GM21529 (cell line): ENCODE data around the gene MYLK2.
"Not testable (repeated sequence)": the region's sequence is repeated elsewhere in the genome, so short reads cannot be mapped to it uniquely, and the experiment has no call there.

ENCODE experiments used
- ATAC-seq: cut with Tn5 transposase; IDR thresholded peaks from one replicate; pipeline ENCODE4 v1.9.1; 2021; ENCODE audit not compliant: unreplicated experiment

MYLK2 gene

GRCh38 chr20:31815408-31816188 is 3.6 kb upstream of the MYLK2 start:
- ATAC-seq, result no peak

- no peak for ATAC-seq
Measured at GRCh38 chr20:31816221-31816620, 2.9 kb upstream of the MYLK2 start.

- no peak for ATAC-seq
Measured at GRCh38 chr20:31817461-31817860, 1.7 kb upstream of the MYLK2 start.

GRCh38 chr20:31818376-31818908 is 714 bp upstream of the MYLK2 start:
- ATAC-seq, result no peak

- no peak for ATAC-seq
Measured at GRCh38 chr20:31820228-31820627, 1.1 kb downstream of the MYLK2 start.

- ATAC-seq, result no peak
Measured at GRCh38 chr20:31821427-31821826, 2.3 kb downstream of the MYLK2 start.

GRCh38 chr20:31822421-31823330 is 3.5 kb downstream of the MYLK2 start:
- ATAC-seq, result peak; percentile 62

GRCh38 chr20:31823360-31824124 is 4.4 kb downstream of the MYLK2 start:
- no peak for ATAC-seq

GRCh38 chr20:31824125-31824485 is 4.9 kb downstream of the MYLK2 start:
- ATAC-seq, result no peak

GRCh38 chr20:31824554-31825313 is 5.6 kb downstream of the MYLK2 start:
- no peak for ATAC-seq

GRCh38 chr20:31826074-31826473 is 6.9 kb downstream of the MYLK2 start:
- ATAC-seq, result no peak

GRCh38 chr20:31827059-31827458 is 7.9 kb downstream of the MYLK2 start:
- no peak for ATAC-seq

GRCh38 chr20:31828016-31828415 is 8.9 kb downstream of the MYLK2 start:
- not testable (repeated sequence) for ATAC-seq

GRCh38 chr20:31829731-31830130 is 10.6 kb downstream of the MYLK2 start:
- ATAC-seq, result no peak

GRCh38 chr20:31830406-31830981 is 11.3 kb downstream of the MYLK2 start:
- ATAC-seq, result no peak

- ATAC-seq, result no peak
Measured at GRCh38 chr20:31831211-31831610, 12.1 kb downstream of the MYLK2 start.

- no peak for ATAC-seq
Measured at GRCh38 chr20:31831771-31832306, 12.7 kb downstream of the MYLK2 start.

GRCh38 chr20:31833130-31833930 is 14.2 kb downstream of the MYLK2 start:
- ATAC-seq, result no peak

- no peak for ATAC-seq
Measured at GRCh38 chr20:31833931-31834521, 14.9 kb downstream of the MYLK2 start.
